A549 treated with RU486 at 1 μM for 4 hours (cell line): ENCODE measurements around the gene KCNJ9. TPM values are rescaled to one million over a fixed set of nuclear protein-coding genes. Genes with fewer than 3 reads are reported as not detected.

Source experiments
- total RNA-seq: library from RNA; stranded (reverse); fragments of 200-300 nt; extraction: Qiagen RNA extraction; gene quantifications from 5 replicates; pipeline ENCODE4 v1.2.3, GENCODE V29; 2022; ENCODE audit warnings: low read depth

The KCNJ9 gene
- total RNA-seq: not detected in 5 replicates

GRCh38 chr1:160081261-160081936 is at the start of gene KCNJ9:
Gene KCNJ9, plus strand, starts transcription at chr1:160081538. Its CDS starts 2,493 bp downstream, at chr1:160084031.

GRCh38 chr1:160069460-160070231 is 11.7 kb upstream of the KCNJ9 start, which contains the start of gene KCNJ10:
Gene KCNJ10, minus strand, starts transcription at chr1:160070160. Its CDS starts 27,628 bp downstream, at chr1:160042532.

GRCh38 chr1:160097911-160098851 is 16.8 kb downstream of the KCNJ9 start, which contains the start of gene IGSF8:
Gene IGSF8, minus strand, starts transcription at chr1:160098619. Its CDS starts 147 bp downstream, at chr1:160098472.

GRCh38 chr1:160115545-160116282 is 34.4 kb downstream of the KCNJ9 start, which contains the start of gene ATP1A2:
Gene ATP1A2, plus strand, starts transcription at chr1:160115759. Its CDS starts 103 bp downstream, at chr1:160115862.

Other genes starting within 250 kb of the KCNJ9 start
- gene VSIG8, start 218.9 kb upstream of the KCNJ9 start, total RNA-seq: 0.07 TPM in 1 of 5 replicates, not detected in the others
- gene CFAP45, start 181.4 kb upstream of the KCNJ9 start, total RNA-seq: 0.49 to 1.1 TPM (median 0.66 TPM) in 5 replicates
- 1,006 to 1,095 TPM (median 1,081 TPM) in 5 replicates for gene TAGLN2, start 156.0 kb upstream of the KCNJ9 start, total RNA-seq
- 0.17 to 0.27 TPM (median 0.22 TPM) in 5 replicates for gene IGSF9, start 135.9 kb upstream of the KCNJ9 start, total RNA-seq
- 0.27 to 0.61 TPM (median 0.45 TPM) in 4 of 5 replicates, not detected in the other for gene SLAMF9, start 127.3 kb upstream of the KCNJ9 start, total RNA-seq
- gene PIGM, start 49.5 kb upstream of the KCNJ9 start, total RNA-seq: 2.5 to 5.0 TPM (median 4.6 TPM) in 5 replicates
- not detected in 5 replicates for gene KCNJ10, start 11.4 kb upstream of the KCNJ9 start, total RNA-seq
- 5.6 to 10.4 TPM (median 8.4 TPM) in 5 replicates for gene IGSF8, start 17.1 kb downstream of the KCNJ9 start, total RNA-seq
- 0.03 to 0.04 TPM (median 0.03 TPM) in 3 of 5 replicates, not detected in the others for gene ATP1A2, start 34.2 kb downstream of the KCNJ9 start, total RNA-seq
- not detected in 5 replicates for gene ATP1A4, start 70.1 kb downstream of the KCNJ9 start, total RNA-seq
- gene CASQ1, start 109.0 kb downstream of the KCNJ9 start, total RNA-seq: not detected in 5 replicates
- gene PEA15, start 123.8 kb downstream of the KCNJ9 start, total RNA-seq: 190 to 210 TPM (median 195 TPM) in 5 replicates
- gene DCAF8, start 181.0 kb downstream of the KCNJ9 start, total RNA-seq: 43.4 to 52.8 TPM (median 51.7 TPM) in 5 replicates
- gene PEX19, start 203.6 kb downstream of the KCNJ9 start, total RNA-seq: 20.5 to 32.1 TPM (median 23.6 TPM) in 5 replicates